ENCODE data around the gene RBMS3. TPM values are rescaled to one million over a fixed set of nuclear protein-coding genes. Genes with fewer than 3 reads are reported as not detected.

The RBMS3 gene
- total and polyA plus RNA-seq, 2 donors (not counting 1 experiment from before 2014, with no cell fraction given): 26.9 to 68.4 TPM

- no peak for DNase-seq (ENCODE audit: low read depth in 2 of 2)
- Histone ChIP-seq H3K4me2 (ENCODE audit: extremely low read depth, insufficient read depth, low read length) (no peak overlapping the region), H3K27me3 (ENCODE audit: control insufficient read depth, insufficient read depth, low read length) (no peaks in the 10 kb centered on the region), H4K20me1 (ENCODE audit: control insufficient read depth, extremely low read depth, insufficient read depth, low read length) (no peaks in the 10 kb centered on the region), H3K79me2 (ENCODE audit: control insufficient read depth, insufficient read depth, low read length) (no peaks in the 10 kb centered on the region), H3K36me3 (ENCODE audit: control insufficient read depth, insufficient read depth, low read length) (no peaks in the 10 kb centered on the region), H3K9me3 (ENCODE audit: control insufficient read depth, insufficient read depth, low read depth, low read length) (no peaks in the 10 kb centered on the region), H3K4me3 (replicated peaks in 1 of 4; ENCODE audit: control extremely low read depth in 1 of 4, insufficient read depth in 1 of 4, low read depth in 3 of 4, low read length in 4 of 4) (no peak overlapping the region), H3K4me1 (ENCODE audit: control insufficient read depth, extremely low read depth, insufficient read depth, low read length) (no peaks in the 10 kb centered on the region), H3K27ac (ENCODE audit: insufficient read depth, low read length) (no peak overlapping the region), H3K9ac (ENCODE audit: insufficient read depth, low read length) (no peak overlapping the region), H2AFZ (ENCODE audit: low read length) (no peak overlapping the region)
- TF ChIP-seq EZH2 (IDR thresholded peaks at IDR 0.05; ENCODE audit: low read length, missing control alignments) (no peak), CTCF (conservative IDR thresholded peaks at IDR 0.05 in 1 of 2, IDR thresholded peaks at IDR 0.05 in 1 of 2; ENCODE audit: low read depth in 1 of 2, low read length in 2 of 2) (no peak)
Measured at GRCh38 chr3:29554566-29554965, 273.7 kb downstream of the RBMS3 start.

- H3K36me3 ChIP-seq (ENCODE audit: control insufficient read depth, insufficient read depth, low read length): no peaks in the 10 kb centered on the region
- peak in 1 of 2 donors; percentile 40 for DNase-seq (ENCODE audit: low read depth in 2 of 2)
- no peaks in the 10 kb centered on the region for H3K9me3 ChIP-seq (ENCODE audit: control insufficient read depth, insufficient read depth, low read depth, low read length)
- TF ChIP-seq EZH2 (IDR thresholded peaks at IDR 0.05; ENCODE audit: low read length, missing control alignments): no peak
- no peak for TF ChIP-seq CTCF (conservative IDR thresholded peaks at IDR 0.05 in 1 of 2, IDR thresholded peaks at IDR 0.05 in 1 of 2; ENCODE audit: low read depth in 1 of 2, low read length in 2 of 2)
- no peaks in the 10 kb centered on the region for H3K27me3 ChIP-seq (ENCODE audit: control insufficient read depth, insufficient read depth, low read length)
- no peaks in the 10 kb centered on the region for H3K4me1 ChIP-seq (ENCODE audit: control insufficient read depth, extremely low read depth, insufficient read depth, low read length)
- no peak overlapping the region for H3K27ac ChIP-seq (ENCODE audit: insufficient read depth, low read length)
- no peaks in the 10 kb centered on the region for H4K20me1 ChIP-seq (ENCODE audit: control insufficient read depth, extremely low read depth, insufficient read depth, low read length)
- no peak overlapping the region for H3K9ac ChIP-seq (ENCODE audit: insufficient read depth, low read length)
- no peaks in the 10 kb centered on the region for H3K79me2 ChIP-seq (ENCODE audit: control insufficient read depth, insufficient read depth, low read length)
- H3K4me3 ChIP-seq (replicated peaks in 1 of 4; ENCODE audit: control extremely low read depth in 1 of 4, insufficient read depth in 1 of 4, low read depth in 3 of 4, low read length in 4 of 4): no peak overlapping the region
- no peak overlapping the region for H3K4me2 ChIP-seq (ENCODE audit: extremely low read depth, insufficient read depth, low read length)
- no peak overlapping the region for H2AFZ ChIP-seq (ENCODE audit: low read length)
Measured at GRCh38 chr3:29555590-29555989, 274.7 kb downstream of the RBMS3 start.

GRCh38 chr3:29557186-29557585 is 276.3 kb downstream of the RBMS3 start:
- no peak overlapping the region for H3K9ac ChIP-seq (ENCODE audit: insufficient read depth, low read length)
- no peaks in the 10 kb centered on the region for H3K36me3 ChIP-seq (ENCODE audit: control insufficient read depth, insufficient read depth, low read length)
- no peaks in the 10 kb centered on the region for H3K27me3 ChIP-seq (ENCODE audit: control insufficient read depth, insufficient read depth, low read length)
- no peaks in the 10 kb centered on the region for H3K79me2 ChIP-seq (ENCODE audit: control insufficient read depth, insufficient read depth, low read length)
- no peak overlapping the region for H3K4me2 ChIP-seq (ENCODE audit: extremely low read depth, insufficient read depth, low read length)
- H4K20me1 ChIP-seq (ENCODE audit: control insufficient read depth, extremely low read depth, insufficient read depth, low read length): no peaks in the 10 kb centered on the region
- H2AFZ ChIP-seq (ENCODE audit: low read length): no peak overlapping the region
- H3K4me3 ChIP-seq (replicated peaks in 1 of 4; ENCODE audit: control extremely low read depth in 1 of 4, insufficient read depth in 1 of 4, low read depth in 3 of 4, low read length in 4 of 4): no peak overlapping the region
- TF ChIP-seq CTCF (conservative IDR thresholded peaks at IDR 0.05 in 1 of 2, IDR thresholded peaks at IDR 0.05 in 1 of 2; ENCODE audit: low read depth in 1 of 2, low read length in 2 of 2): no peak
- TF ChIP-seq EZH2 (IDR thresholded peaks at IDR 0.05; ENCODE audit: low read length, missing control alignments): no peak
- DNase-seq (ENCODE audit: low read depth in 2 of 2): no peak
- H3K4me1 ChIP-seq (ENCODE audit: control insufficient read depth, extremely low read depth, insufficient read depth, low read length): no peaks in the 10 kb centered on the region
- no peaks in the 10 kb centered on the region for H3K9me3 ChIP-seq (ENCODE audit: control insufficient read depth, insufficient read depth, low read depth, low read length)
- H3K27ac ChIP-seq (ENCODE audit: insufficient read depth, low read length): no peak overlapping the region
